ENCODE results near the gene SPAAR. TPM values are rescaled to one million over a fixed set of nuclear protein-coding genes. Genes with fewer than 3 reads are reported as not detected.

Gene SPAAR
- total and polyA plus RNA-seq, 9 of the 15 experiments (the other 6 are each of a cell fraction or from before 2014, with no cell fraction given): not detected

DNA sequence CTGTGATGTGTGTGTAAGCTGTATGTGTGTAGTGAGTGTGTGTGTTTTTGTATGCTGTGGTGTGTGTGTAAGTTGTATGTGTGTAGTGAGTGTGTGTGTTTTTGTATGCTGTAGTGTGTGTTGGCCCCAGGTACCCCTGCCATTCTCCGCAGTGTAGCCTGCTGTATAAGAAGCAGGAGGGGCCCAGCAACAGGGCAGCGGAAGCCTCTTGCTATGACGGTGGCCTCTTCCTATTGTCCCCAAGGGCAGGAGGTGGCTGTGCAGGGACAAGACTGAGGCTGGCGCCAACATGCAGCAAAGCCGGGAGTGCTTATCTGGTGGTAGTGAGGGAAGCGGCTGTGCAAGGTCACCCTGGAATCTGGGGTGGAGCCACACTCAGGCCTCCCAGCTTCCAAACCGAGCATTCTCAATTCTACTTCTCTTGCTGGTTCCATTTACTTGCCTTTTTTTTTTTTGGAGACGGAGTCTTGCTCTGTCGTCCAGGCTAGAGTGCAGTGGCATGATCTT is 5.1 kb downstream of the SPAAR start:
- Histone ChIP-seq H4K20me1 (replicated peaks; ENCODE audit: control insufficient read depth, insufficient read depth, low read length) (no peaks in the 10 kb centered on the region), H3K36me3 (ENCODE audit: control insufficient read depth, insufficient read depth, low read length) (no peaks in the 10 kb centered on the region), H3K9ac (ENCODE audit: insufficient read depth in 1 of 2, low read depth in 2 of 2, low read length in 2 of 2) (peak overlapping the region; percentile 32 to 71), H3K4me1 (replicated peaks in 1 of 2; ENCODE audit: control insufficient read depth in 2 of 2, insufficient read depth in 2 of 2, low read length in 2 of 2) (peaks cover 49 to 53% of the 10 kb centered on the region in 2 experiments), H3K4me3 (no peak overlapping the region), H3K9me3 (replicated peaks; ENCODE audit: control insufficient read depth, insufficient read depth, low read depth, low read length) (no peaks in the 10 kb centered on the region), H3K79me2 (ENCODE audit: control insufficient read depth, insufficient read depth, low read length) (no peaks in the 10 kb centered on the region), H3K4me2 (ENCODE audit: insufficient read depth, low read length) (peak overlapping the region; percentile 77), H3K27ac (ENCODE audit: extremely low read depth, low read depth, low read length) (peak overlapping the region; percentile 95), H2AFZ (ENCODE audit: low read depth, low read length) (peak overlapping the region; percentile 84), H3K9me1 (ENCODE audit: control insufficient read depth, insufficient read depth, low read length) (no peaks in the 10 kb centered on the region), H3K27me3 (ENCODE audit: control insufficient read depth in 2 of 2, insufficient read depth in 2 of 2, low read length in 2 of 2) (no peaks in the 10 kb centered on the region)
- WGBS (ENCODE audit: insufficient coverage, low coverage, missing lambda C conversion rate): 0% methylated on average over 8 of the region's 9 CpGs
- in situ Hi-C loops (cut with MboI): no loop called here
- ChIA-PET POLR2A (interaction anchor here (3.3 kb wide), 1 partner anchor 10 kb away, joined by 20 read pairs; no protein-coding TSS in a partner anchor), CTCF (ENCODE audit: low intra/inter-chr PET ratio) (no interaction called here)
- no TSS peak for BruUV-seq (replicated peaks)
- FAIRE-seq: no peak
- intact Hi-C loops (cut with micrococcal nuclease): no loop called here
- DNase-seq (ENCODE audit: extremely low read depth in 1 of 4, low spot score in 3 of 4): peak; percentile 74 to 92 (median 81)
- ATAC-seq: peak; percentile 93
- TF ChIP-seq ZNF583 (CRISPR knock-in tag; IDR thresholded peaks at IDR 0.05) (peak; percentile 38; the same call in 1 of the 2 replicates), MBD2 (IDR thresholded peaks at IDR 0.05; ENCODE audit: borderline replicate concordance, low read depth) (peak; percentile 56; the same call in 1 of the 2 replicates), MEF2A (IDR thresholded peaks at IDR 0.05; ENCODE audit: control insufficient read depth, low read depth, low read length) (0 out of 2 replicates have a peak, but pooled peaks have one; percentile 4), TAF1 (IDR thresholded peaks at IDR 0.05; ENCODE audit: control insufficient read depth, extremely low read depth, insufficient read depth, low read length, severe bottlenecking) (peak; percentile 47), CC2D1A (IDR thresholded peaks at IDR 0.05) (no peak), CTBP1 (IDR thresholded peaks at IDR 0.05; ENCODE audit: borderline replicate concordance) (peak; percentile 87), SPI1 (IDR thresholded peaks at IDR 0.05; ENCODE audit: borderline replicate concordance, low read depth, low read length) (peak; percentile 35; the same call in 1 of the 2 replicates), SRSF9 (IDR thresholded peaks at IDR 0.05; ENCODE audit: borderline replicate concordance, low read depth, low read length) (no peak), RFX1 (IDR thresholded peaks at IDR 0.05) (no peak), SIX5 (IDR thresholded peaks at IDR 0.05; ENCODE audit: borderline replicate concordance in 1 of 2, insufficient read depth in 1 of 2, low read depth in 1 of 2, low read length in 2 of 2) (no peak), GABPA (tag; conservative IDR thresholded peaks at IDR 0.05; ENCODE audit: low read depth) (peak; percentile 57; the same call in 1 of the 2 replicates), TEAD4 (IDR thresholded peaks at IDR 0.05; ENCODE audit: low read length) (peak; percentile 71), TEAD4 (CRISPR knock-in tag; IDR thresholded peaks at IDR 0.05; ENCODE audit: borderline replicate concordance) (no peak), POLR2G (IDR thresholded peaks at IDR 0.05; ENCODE audit: low read depth, low read length) (peak; percentile 56), SRF (CRISPR knock-in tag; IDR thresholded peaks at IDR 0.05) (no peak), CBFA2T3 (IDR thresholded peaks at IDR 0.05) (peak; percentile 69), FOSL1 (tag; conservative IDR thresholded peaks at IDR 0.05) (0 out of 2 replicates have a peak, but pooled peaks have one; percentile 21), ZNF589 (CRISPR knock-in tag; IDR thresholded peaks at IDR 0.05; ENCODE audit: low read depth) (peak; percentile 63; the same call in 1 of the 2 replicates), ZKSCAN1 (IDR thresholded peaks at IDR 0.05; ENCODE audit: low read depth, low read length) (0 out of 2 replicates have a peak, but pooled peaks have one; percentile 37), TAL1 (IDR thresholded peaks at IDR 0.05) (0 out of 2 replicates have a peak, but pooled peaks have one; percentile 24)
- TF ChIP-seq, protein P1, sequence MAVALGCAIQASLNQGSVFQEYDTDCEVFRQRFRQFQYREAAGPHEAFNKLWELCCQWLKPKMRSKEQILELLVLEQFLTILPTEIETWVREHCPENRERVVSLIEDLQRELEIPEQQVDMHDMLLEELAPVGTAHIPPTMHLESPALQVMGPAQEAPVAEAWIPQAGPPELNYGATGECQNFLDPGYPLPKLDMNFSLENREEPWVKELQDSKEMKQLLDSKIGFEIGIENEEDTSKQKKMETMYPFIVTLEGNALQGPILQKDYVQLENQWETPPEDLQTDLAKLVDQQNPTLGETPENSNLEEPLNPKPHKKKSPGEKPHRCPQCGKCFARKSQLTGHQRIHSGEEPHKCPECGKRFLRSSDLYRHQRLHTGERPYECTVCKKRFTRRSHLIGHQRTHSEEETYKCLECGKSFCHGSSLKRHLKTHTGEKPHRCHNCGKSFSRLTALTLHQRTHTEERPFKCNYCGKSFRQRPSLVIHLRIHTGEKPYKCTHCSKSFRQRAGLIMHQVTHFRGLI (CRISPR knock-in tag; IDR thresholded peaks at IDR 0.05): no peak
- TF ChIP-seq, protein P2, sequence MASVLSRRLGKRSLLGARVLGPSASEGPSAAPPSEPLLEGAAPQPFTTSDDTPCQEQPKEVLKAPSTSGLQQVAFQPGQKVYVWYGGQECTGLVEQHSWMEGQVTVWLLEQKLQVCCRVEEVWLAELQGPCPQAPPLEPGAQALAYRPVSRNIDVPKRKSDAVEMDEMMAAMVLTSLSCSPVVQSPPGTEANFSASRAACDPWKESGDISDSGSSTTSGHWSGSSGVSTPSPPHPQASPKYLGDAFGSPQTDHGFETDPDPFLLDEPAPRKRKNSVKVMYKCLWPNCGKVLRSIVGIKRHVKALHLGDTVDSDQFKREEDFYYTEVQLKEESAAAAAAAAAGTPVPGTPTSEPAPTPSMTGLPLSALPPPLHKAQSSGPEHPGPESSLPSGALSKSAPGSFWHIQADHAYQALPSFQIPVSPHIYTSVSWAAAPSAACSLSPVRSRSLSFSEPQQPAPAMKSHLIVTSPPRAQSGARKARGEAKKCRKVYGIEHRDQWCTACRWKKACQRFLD (CRISPR knock-in tag; IDR thresholded peaks at IDR 0.05): no peak

All from K562 (cell line).